ENCODE data around the gene LHFPL6.

GRCh38 chr13:39322836-39323585, 280.0 kb downstream of the LHFPL6 start:
- no peak for TF ChIP-seq POLR2AphosphoS5 (IDR thresholded peaks at IDR 0.05; ENCODE audit: low read depth, low read length)
- TF ChIP-seq SIN3A (IDR thresholded peaks at IDR 0.05; ENCODE audit: borderline replicate concordance, insufficient read depth, low read length): no peak
- TF ChIP-seq REST (IDR thresholded peaks at IDR 0.05; ENCODE audit: insufficient read depth in 1 of 2, low read depth in 2 of 2, low read length in 2 of 2): no peak
- TF ChIP-seq TAF1 (IDR thresholded peaks at IDR 0.05; ENCODE audit: borderline replicate concordance, insufficient read depth, low read length): no peak
- TF ChIP-seq FOXP2 (optimal IDR thresholded peaks at IDR 0.05; ENCODE audit: borderline replicate concordance, extremely low read depth, extremely low read length, insufficient read depth): no peak
